WTC11 (cell line): ENCODE data around the gene DCBLD2. TPM values are rescaled to one million over a fixed set of nuclear protein-coding genes. Genes with fewer than 3 reads are reported as not detected.

ENCODE experiments used
- ATAC-seq: fragments of 200-7000 bp; cut with Tn5 transposase; 2 replicates; pipeline ENCODE4 v1.10.0; 2021; ENCODE audit warnings: mild to moderate bottlenecking, moderate library complexity
- CTCF ChIA-PET: fragments of 300-600 bp; sonication (Branson Sonifier 250); formaldehyde crosslinking; loops from one replicate; lab custom pipeline; 2021; ENCODE audit warnings: antibody characterized with exemption; lab: Charles Lee
- POLR2A ChIA-PET: fragments of 350-600 bp; sonication (Branson Sonifier 250); formaldehyde crosslinking; loops from one replicate; lab custom pipeline; 2021; ENCODE audit warnings: antibody characterized with exemption; lab: Charles Lee
- DNase-seq: peaks from one replicate; pipeline ENCODE4 v3.0.0; 2021; ENCODE audit warnings: low spot score
- H3K27ac Mint-ChIP-seq: 2 replicates; pipeline ENCODE4 v1.8.0; 2021; ENCODE audit warnings: mixed read lengths
- H3K27me3 Mint-ChIP-seq: 2 replicates; pipeline ENCODE4 v1.8.0; 2021; ENCODE audit warnings: low read depth, mild to moderate bottlenecking, moderate library complexity, mixed read lengths
- H3K36me3 Mint-ChIP-seq: 2 replicates; pipeline ENCODE4 v1.8.0; 2021; ENCODE audit warnings: mixed read lengths
- H3K4me1 Mint-ChIP-seq: 2 replicates; pipeline ENCODE4 v1.8.0; 2022; ENCODE audit warnings: mixed read lengths
- H3K4me3 Mint-ChIP-seq: 2 replicates; pipeline ENCODE4 v1.8.0; 2021; ENCODE audit warnings: mild to moderate bottlenecking, moderate library complexity, mixed read lengths
- H3K9me3 Mint-ChIP-seq: 2 replicates; pipeline ENCODE4 v1.8.0; 2021; ENCODE audit warnings: mixed read lengths
- ARID4B ChIP-seq: sonication (generic); formaldehyde crosslinking; IDR thresholded peaks from 2 replicates; pipeline ENCODE4 v1.8.0; 2023; ENCODE audit warnings: missing genetic modification reagents, mild to moderate bottlenecking, borderline replicate concordance
- CTCF ChIP-seq: fragments of 200-600 bp; IDR thresholded peaks from 2 replicates; pipeline ENCODE4 v1.8.0; 2022; ENCODE audit warnings: antibody characterized with exemption
- ETV6 ChIP-seq: sonication (generic); formaldehyde crosslinking; IDR thresholded peaks from 2 replicates; pipeline ENCODE4 v1.8.1; 2022; ENCODE audit warnings: mild to moderate bottlenecking, missing genetic modification reagents
- HMGA2 ChIP-seq: fragments of 250-450 bp; sonication (Bioruptor Pico); IDR thresholded peaks from 2 replicates; pipeline ENCODE4 v1.4.0; 2021; ENCODE audit warnings: mild to moderate bottlenecking, moderate library complexity
- KAT7 ChIP-seq: sonication (generic); formaldehyde crosslinking; IDR thresholded peaks from 2 replicates; pipeline ENCODE4 v1.8.1; 2023; ENCODE audit warnings: missing genetic modification reagents, mild to moderate bottlenecking, borderline replicate concordance
- MYBL2 ChIP-seq: sonication (generic); formaldehyde crosslinking; IDR thresholded peaks from 2 replicates; pipeline ENCODE4 v1.8.1; 2023; ENCODE audit warnings: mild to moderate bottlenecking, moderate library complexity, missing genetic modification reagents
- NR3C1 ChIP-seq: sonication (generic); formaldehyde crosslinking; conservative IDR thresholded peaks from 2 replicates; pipeline ENCODE4 v1.8.1; 2023; ENCODE audit warnings: low read depth, mild to moderate bottlenecking, missing genetic modification reagents
- PRRX2 ChIP-seq: fragments of 250-450 bp; sonication (Bioruptor Pico); IDR thresholded peaks from 2 replicates; pipeline ENCODE4 v1.8.0; 2021; ENCODE audit warnings: mild to moderate bottlenecking
- RELA ChIP-seq: sonication (generic); formaldehyde crosslinking; IDR thresholded peaks from 2 replicates; pipeline ENCODE4 v1.8.1; 2022; ENCODE audit warnings: missing genetic modification reagents, mild to moderate bottlenecking, borderline replicate concordance
- RORB ChIP-seq: fragments of 250-450 bp; sonication (Bioruptor Pico); IDR thresholded peaks from 2 replicates; pipeline ENCODE4 v1.9.0; 2021; ENCODE audit warnings: mild to moderate bottlenecking
- SOX15 ChIP-seq: fragments of 250-450 bp; sonication (Bioruptor Pico); IDR thresholded peaks from 2 replicates; pipeline ENCODE4 v1.9.0; 2021; ENCODE audit warnings: mild to moderate bottlenecking
- ZNF121 ChIP-seq: sonication (generic); formaldehyde crosslinking; IDR thresholded peaks from 2 replicates; pipeline ENCODE4 v1.8.0; 2023; ENCODE audit warnings: missing genetic modification reagents
- ZNF425 ChIP-seq: fragments of 250-450 bp; sonication (Bioruptor Pico); conservative IDR thresholded peaks from 2 replicates; pipeline ENCODE4 v1.9.0; 2021; ENCODE audit warnings: mild to moderate bottlenecking
- total RNA-seq: library from RNA; stranded (reverse); gene quantifications from 3 replicates; pipeline ENCODE4 v1.2.3, GENCODE V29; 2021
- TF ChIP-seq, protein P1 (sequence below): fragments of 250-450 bp; sonication (Bioruptor Pico); IDR thresholded peaks from 2 replicates; pipeline ENCODE4 v1.9.0; 2021; ENCODE audit warnings: mild to moderate bottlenecking, borderline replicate concordance
- TF ChIP-seq, protein P2 (sequence below): sonication (generic); formaldehyde crosslinking; IDR thresholded peaks from 2 replicates; pipeline ENCODE4 v1.8.1; 2023; ENCODE audit warnings: mild to moderate bottlenecking, moderate library complexity, missing genetic modification reagents
- TF ChIP-seq, protein P3 (sequence below): sonication (generic); formaldehyde crosslinking; IDR thresholded peaks from 2 replicates; pipeline ENCODE4 v1.8.1; 2023; ENCODE audit warnings: mild to moderate bottlenecking, missing genetic modification reagents, borderline replicate concordance
- TF ChIP-seq, protein P4 (sequence below): sonication (generic); formaldehyde crosslinking; IDR thresholded peaks from 2 replicates; pipeline ENCODE4 v1.8.1; 2023; ENCODE audit warnings: mild to moderate bottlenecking, missing genetic modification reagents, moderate library complexity

The DCBLD2 gene
- total RNA-seq, 1 experiment from 2014 or later: 47.9 TPM

GRCh38 chr3:98848108-98848507, 53.4 kb downstream of the DCBLD2 start (continued):
- TF ChIP-seq ARID4B (CRISPR knock-in tag) (no peak), ZNF121 (no peak)
- TF ChIP-seq, all 79 proteins: peak for 0

- Mint-ChIP-seq H3K4me1 (peaks cover 4% of the 10 kb centered on the region), H3K9me3 (peaks cover 7% of the 10 kb centered on the region; the same call in 1 of the 2 replicates), H3K4me3 (no peak overlapping the region), H3K36me3 (peaks cover 25% of the 10 kb centered on the region), H3K27me3 (no peaks in the 10 kb centered on the region), H3K27ac (no peak overlapping the region)
- ATAC-seq (no peak), DNase-seq (no peak)
- ChIA-PET POLR2A (no interaction called here), CTCF (interaction anchor here (1.1 kb wide), 1 partner anchor 29 kb away, joined by 3 read pairs; no protein-coding TSS in a partner anchor)
- TF ChIP-seq, protein P1, sequence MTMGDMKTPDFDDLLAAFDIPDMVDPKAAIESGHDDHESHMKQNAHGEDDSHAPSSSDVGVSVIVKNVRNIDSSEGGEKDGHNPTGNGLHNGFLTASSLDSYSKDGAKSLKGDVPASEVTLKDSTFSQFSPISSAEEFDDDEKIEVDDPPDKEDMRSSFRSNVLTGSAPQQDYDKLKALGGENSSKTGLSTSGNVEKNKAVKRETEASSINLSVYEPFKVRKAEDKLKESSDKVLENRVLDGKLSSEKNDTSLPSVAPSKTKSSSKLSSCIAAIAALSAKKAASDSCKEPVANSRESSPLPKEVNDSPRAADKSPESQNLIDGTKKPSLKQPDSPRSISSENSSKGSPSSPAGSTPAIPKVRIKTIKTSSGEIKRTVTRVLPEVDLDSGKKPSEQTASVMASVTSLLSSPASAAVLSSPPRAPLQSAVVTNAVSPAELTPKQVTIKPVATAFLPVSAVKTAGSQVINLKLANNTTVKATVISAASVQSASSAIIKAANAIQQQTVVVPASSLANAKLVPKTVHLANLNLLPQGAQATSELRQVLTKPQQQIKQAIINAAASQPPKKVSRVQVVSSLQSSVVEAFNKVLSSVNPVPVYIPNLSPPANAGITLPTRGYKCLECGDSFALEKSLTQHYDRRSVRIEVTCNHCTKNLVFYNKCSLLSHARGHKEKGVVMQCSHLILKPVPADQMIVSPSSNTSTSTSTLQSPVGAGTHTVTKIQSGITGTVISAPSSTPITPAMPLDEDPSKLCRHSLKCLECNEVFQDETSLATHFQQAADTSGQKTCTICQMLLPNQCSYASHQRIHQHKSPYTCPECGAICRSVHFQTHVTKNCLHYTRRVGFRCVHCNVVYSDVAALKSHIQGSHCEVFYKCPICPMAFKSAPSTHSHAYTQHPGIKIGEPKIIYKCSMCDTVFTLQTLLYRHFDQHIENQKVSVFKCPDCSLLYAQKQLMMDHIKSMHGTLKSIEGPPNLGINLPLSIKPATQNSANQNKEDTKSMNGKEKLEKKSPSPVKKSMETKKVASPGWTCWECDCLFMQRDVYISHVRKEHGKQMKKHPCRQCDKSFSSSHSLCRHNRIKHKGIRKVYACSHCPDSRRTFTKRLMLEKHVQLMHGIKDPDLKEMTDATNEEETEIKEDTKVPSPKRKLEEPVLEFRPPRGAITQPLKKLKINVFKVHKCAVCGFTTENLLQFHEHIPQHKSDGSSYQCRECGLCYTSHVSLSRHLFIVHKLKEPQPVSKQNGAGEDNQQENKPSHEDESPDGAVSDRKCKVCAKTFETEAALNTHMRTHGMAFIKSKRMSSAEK: no peak
- no peak for TF ChIP-seq MYBL2 (CRISPR knock-in tag)
- TF ChIP-seq, protein P2, sequence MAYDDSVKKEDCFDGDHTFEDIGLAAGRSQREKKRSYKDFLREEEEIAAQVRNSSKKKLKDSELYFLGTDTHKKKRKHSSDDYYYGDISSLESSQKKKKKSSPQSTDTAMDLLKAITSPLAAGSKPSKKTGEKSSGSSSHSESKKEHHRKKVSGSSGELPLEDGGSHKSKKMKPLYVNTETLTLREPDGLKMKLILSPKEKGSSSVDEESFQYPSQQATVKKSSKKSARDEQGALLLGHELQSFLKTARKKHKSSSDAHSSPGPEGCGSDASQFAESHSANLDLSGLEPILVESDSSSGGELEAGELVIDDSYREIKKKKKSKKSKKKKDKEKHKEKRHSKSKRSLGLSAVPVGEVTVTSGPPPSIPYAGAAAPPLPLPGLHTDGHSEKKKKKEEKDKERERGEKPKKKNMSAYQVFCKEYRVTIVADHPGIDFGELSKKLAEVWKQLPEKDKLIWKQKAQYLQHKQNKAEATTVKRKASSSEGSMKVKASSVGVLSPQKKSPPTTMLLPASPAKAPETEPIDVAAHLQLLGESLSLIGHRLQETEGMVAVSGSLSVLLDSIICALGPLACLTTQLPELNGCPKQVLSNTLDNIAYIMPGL (CRISPR knock-in tag): no peak
- no peak for TF ChIP-seq CTCF
- TF ChIP-seq ZNF425: no peak
- no peak for TF ChIP-seq NR3C1 (CRISPR knock-in tag)
- TF ChIP-seq, protein P3, sequence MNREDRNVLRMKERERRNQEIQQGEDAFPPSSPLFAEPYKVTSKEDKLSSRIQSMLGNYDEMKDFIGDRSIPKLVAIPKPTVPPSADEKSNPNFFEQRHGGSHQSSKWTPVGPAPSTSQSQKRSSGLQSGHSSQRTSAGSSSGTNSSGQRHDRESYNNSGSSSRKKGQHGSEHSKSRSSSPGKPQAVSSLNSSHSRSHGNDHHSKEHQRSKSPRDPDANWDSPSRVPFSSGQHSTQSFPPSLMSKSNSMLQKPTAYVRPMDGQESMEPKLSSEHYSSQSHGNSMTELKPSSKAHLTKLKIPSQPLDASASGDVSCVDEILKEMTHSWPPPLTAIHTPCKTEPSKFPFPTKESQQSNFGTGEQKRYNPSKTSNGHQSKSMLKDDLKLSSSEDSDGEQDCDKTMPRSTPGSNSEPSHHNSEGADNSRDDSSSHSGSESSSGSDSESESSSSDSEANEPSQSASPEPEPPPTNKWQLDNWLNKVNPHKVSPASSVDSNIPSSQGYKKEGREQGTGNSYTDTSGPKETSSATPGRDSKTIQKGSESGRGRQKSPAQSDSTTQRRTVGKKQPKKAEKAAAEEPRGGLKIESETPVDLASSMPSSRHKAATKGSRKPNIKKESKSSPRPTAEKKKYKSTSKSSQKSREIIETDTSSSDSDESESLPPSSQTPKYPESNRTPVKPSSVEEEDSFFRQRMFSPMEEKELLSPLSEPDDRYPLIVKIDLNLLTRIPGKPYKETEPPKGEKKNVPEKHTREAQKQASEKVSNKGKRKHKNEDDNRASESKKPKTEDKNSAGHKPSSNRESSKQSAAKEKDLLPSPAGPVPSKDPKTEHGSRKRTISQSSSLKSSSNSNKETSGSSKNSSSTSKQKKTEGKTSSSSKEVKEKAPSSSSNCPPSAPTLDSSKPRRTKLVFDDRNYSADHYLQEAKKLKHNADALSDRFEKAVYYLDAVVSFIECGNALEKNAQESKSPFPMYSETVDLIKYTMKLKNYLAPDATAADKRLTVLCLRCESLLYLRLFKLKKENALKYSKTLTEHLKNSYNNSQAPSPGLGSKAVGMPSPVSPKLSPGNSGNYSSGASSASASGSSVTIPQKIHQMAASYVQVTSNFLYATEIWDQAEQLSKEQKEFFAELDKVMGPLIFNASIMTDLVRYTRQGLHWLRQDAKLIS (CRISPR knock-in tag): no peak
- TF ChIP-seq HMGA2: no peak
- TF ChIP-seq RORB (CRISPR knock-in tag): no peak
- no peak for TF ChIP-seq RELA (CRISPR knock-in tag)
- TF ChIP-seq SOX15: no peak
- no peak for TF ChIP-seq ETV6
- TF ChIP-seq PRRX2 (CRISPR knock-in tag): no peak
- TF ChIP-seq, protein P4, sequence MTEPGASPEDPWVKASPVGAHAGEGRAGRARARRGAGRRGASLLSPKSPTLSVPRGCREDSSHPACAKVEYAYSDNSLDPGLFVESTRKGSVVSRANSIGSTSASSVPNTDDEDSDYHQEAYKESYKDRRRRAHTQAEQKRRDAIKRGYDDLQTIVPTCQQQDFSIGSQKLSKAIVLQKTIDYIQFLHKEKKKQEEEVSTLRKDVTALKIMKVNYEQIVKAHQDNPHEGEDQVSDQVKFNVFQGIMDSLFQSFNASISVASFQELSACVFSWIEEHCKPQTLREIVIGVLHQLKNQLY: no peak
- no peak for TF ChIP-seq KAT7 (CRISPR knock-in tag)
Measured at GRCh38 chr3:98846101-98846500, 55.4 kb downstream of the DCBLD2 start.
